ENCODE results near the gene FCAR. TPM values are rescaled to one million over a fixed set of nuclear protein-coding genes. Genes with fewer than 3 reads are reported as not detected.
"Not testable (repeated sequence)": the region's sequence is repeated elsewhere in the genome, so short reads cannot be mapped to it uniquely, and the experiment has no call there.

The FCAR gene
- total RNA-seq, 1 donor, result not detected

- TF ChIP-seq CTCF (IDR thresholded peaks at IDR 0.05; ENCODE audit: insufficient read depth, low read length), result no peak
- no peak overlapping the region for H3K4me3 ChIP-seq (ENCODE audit: low read depth, low read length)
- no peak for DNase-seq (ENCODE audit: low read depth)
These were observed 31.4 kb downstream of the FCAR start for GRCh38 chr19:54905421-54905802.

- TF ChIP-seq CTCF (IDR thresholded peaks at IDR 0.05; ENCODE audit: insufficient read depth, low read length), result no peak
- no peak for DNase-seq (ENCODE audit: low read depth)
These were observed 31.9 kb downstream of the FCAR start, which contains the start of gene NCR1 for GRCh38 chr19:54905803-54906511. Gene NCR1, plus strand, starts transcription at chr19:54906148. Its CDS starts 40 bp downstream, at chr19:54906188.

GRCh38 chr19:54906819-54907218, 32.8 kb downstream of the FCAR start:
- no peak for DNase-seq (ENCODE audit: low read depth)

More at GRCh38 chr19:54905803-54906511, 31.9 kb downstream of the FCAR start, which contains the start of gene NCR1:
- H3K4me3 ChIP-seq (ENCODE audit: low read depth, low read length), result no peak within 1 kb of the TSS

GRCh38 chr19:54907899-54908298, 33.9 kb downstream of the FCAR start:
- DNase-seq (ENCODE audit: low read depth); H3K4me3 ChIP-seq (ENCODE audit: low read depth, low read length): not testable (repeated sequence)

More at GRCh38 chr19:54906819-54907218, 32.8 kb downstream of the FCAR start:
- no peak for TF ChIP-seq CTCF (IDR thresholded peaks at IDR 0.05; ENCODE audit: insufficient read depth, low read length)
- H3K4me3 ChIP-seq (ENCODE audit: low read depth, low read length), result no peak overlapping the region

GRCh38 chr19:54916822-54917221, 42.8 kb downstream of the FCAR start:
- no peak overlapping the region for H3K4me3 ChIP-seq (ENCODE audit: low read depth, low read length)
- TF ChIP-seq CTCF (IDR thresholded peaks at IDR 0.05; ENCODE audit: insufficient read depth, low read length), result no peak
- no peak for DNase-seq (ENCODE audit: low read depth)

GRCh38 chr19:54918499-54918898, 44.5 kb downstream of the FCAR start:
- TF ChIP-seq CTCF (IDR thresholded peaks at IDR 0.05; ENCODE audit: insufficient read depth, low read length), result no peak
- no peak overlapping the region for H3K4me3 ChIP-seq (ENCODE audit: low read depth, low read length)

GRCh38 chr19:54919646-54920563, 45.9 kb downstream of the FCAR start:
- DNase-seq (ENCODE audit: low read depth); H3K4me3 ChIP-seq (ENCODE audit: low read depth, low read length): not testable (repeated sequence)

More at GRCh38 chr19:54918499-54918898, 44.5 kb downstream of the FCAR start:
- DNase-seq (ENCODE audit: low read depth), result no peak
